GM23248 (cell line): Measurements from ENCODE around the gene STAM2.

ENCODE experiments used
- EZH2 ChIP-seq: fragments of 200-600 bp; sonication (generic); IDR thresholded peaks from 2 replicates; pipeline ENCODE4 v1.6.1; 2018; ENCODE audit warnings: antibody characterized with exemption, mild to moderate bottlenecking; ENCODE audit not compliant: insufficient read depth, poor library complexity, severe bottlenecking
- EZH2phosphoT487 ChIP-seq: fragments of 200-600 bp; sonication (generic); IDR thresholded peaks from 2 replicates; pipeline ENCODE4 v1.6.1; 2018; ENCODE audit warnings: antibody characterized with exemption, moderate library complexity, mild to moderate bottlenecking, low read depth; ENCODE audit not compliant: insufficient read depth

DNA sequence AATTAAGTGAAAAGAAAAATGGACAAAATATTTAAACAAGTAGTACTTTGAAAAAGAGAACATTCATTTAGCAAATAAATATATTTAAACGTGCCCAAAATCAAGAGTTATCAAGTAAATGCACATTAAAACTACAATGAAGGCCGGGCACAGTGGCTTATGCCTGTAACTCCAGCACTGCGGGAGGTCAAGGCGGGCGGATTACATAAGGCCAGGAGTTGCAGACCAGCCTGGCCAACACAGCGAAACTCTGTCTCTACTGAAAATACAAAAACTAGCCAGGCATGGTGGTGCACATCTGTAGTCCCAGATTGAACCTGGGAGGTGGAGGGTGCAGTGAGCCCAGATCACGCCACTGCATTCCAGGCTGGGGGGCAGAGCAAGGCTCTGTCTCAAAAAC lies 9.8 kb downstream of the STAM2 start:
- TF ChIP-seq EZH2 (no peak), EZH2phosphoT487 (no peak)
